Spleen (tissue), 11 donors: ENCODE data around the gene AGPS. TPM values are rescaled to one million over a fixed set of nuclear protein-coding genes. Genes with fewer than 3 reads are reported as not detected.
"Not testable (repeated sequence)": the region's sequence is repeated elsewhere in the genome, so short reads cannot be mapped to it uniquely, and the experiment has no call there.

Experiments
- DNase-seq: peaks from one replicate; pipeline ENCODE4 v3.0.0-alpha.2; 2020
- H3K27ac ChIP-seq, 8 donors: fragments of 200-600 bp; sonication (generic) in 7 of 8; 1 replicate in 4 of 8; 2 replicates in 4 of 8; pipeline versions ENCODE4 v1.5.0 to v1.8.0; 2016 to 2021; ENCODE audit warnings: inconsistent platforms in 4 of 8, mild to moderate bottlenecking in 4 of 8, moderate library complexity in 1 of 8
- H3K27me3 ChIP-seq, 7 donors: fragments of 200-600 bp; sonication (generic) in 6 of 7; replicated peaks in 1 of 7; 1 replicate in 4 of 7; 2 replicates in 3 of 7; pipeline versions ENCODE4 v1.5.0 to v1.8.0; 2016 to 2021; ENCODE audit warnings: inconsistent platforms in 3 of 7, mild to moderate bottlenecking in 1 of 7
- H3K36me3 ChIP-seq, 6 donors: fragments of 200-600 bp; sonication (generic) in 5 of 6; 1 replicate in 4 of 6; 2 replicates in 2 of 6; pipeline versions ENCODE4 v1.5.0 to v1.8.0; 2016 to 2021; ENCODE audit warnings: inconsistent platforms in 2 of 6
- H3K4me1 ChIP-seq, 6 donors: fragments of 200-600 bp; sonication (generic) in 5 of 6; 1 replicate in 3 of 6; 2 replicates in 3 of 6; pipeline versions ENCODE4 v1.5.0 to v1.8.0; 2016 to 2021; ENCODE audit warnings: inconsistent platforms in 3 of 6
- H3K4me3 ChIP-seq, 8 donors: fragments of 200-600 bp; sonication (generic) in 7 of 8; 1 replicate in 4 of 8; 2 replicates in 4 of 8; pipeline versions ENCODE4 v1.5.0 to v1.8.0; 2016 to 2021; ENCODE audit warnings: inconsistent platforms in 4 of 8, mild to moderate bottlenecking in 4 of 8, moderate library complexity in 2 of 8
- H3K9me3 ChIP-seq, 8 donors: fragments of 200-600 bp; sonication (generic) in 7 of 8; 1 replicate in 4 of 8; 2 replicates in 4 of 8; pipeline versions ENCODE4 v1.5.0 to v1.8.0; 2016 to 2021; ENCODE audit warnings: inconsistent platforms in 4 of 8
- POLR2A ChIP-seq, 3 donors: fragments of 450-650 bp; IDR thresholded peaks; one replicate each; pipeline ENCODE4 v1.5.1; 2017; ENCODE audit warnings: antibody characterized with exemption in 3 of 3, mild to moderate bottlenecking in 1 of 3
- POLR2AphosphoS5 ChIP-seq, 3 donors: sonication (generic); formaldehyde crosslinking; IDR thresholded peaks; one replicate each; pipeline ENCODE4 v1.5.1; 2017; ENCODE audit warnings: antibody characterized with exemption in 3 of 3
- WGBS, 5 donors: extraction: QIAGEN DNeasy Blood & Tissue Kit in 3 of 5; methylation state at CpG; one replicate each; pipeline versions ENCODE4 v1.1.5 to v1.1.7; 2013 to 2018; 5-methylcytosine and 5-hydroxymethylcytosine counted together
- intact Hi-C: fragments of 100-400 bp; cut with DNase I; formaldehyde crosslinking; loops from one replicate; pipeline ENCODE4 v1.15.0; 2023; ENCODE audit warnings: low total_unique reads
- polyA plus RNA-seq, 3 donors: library from polyadenylated mRNA; stranded (reverse); fragments of 200-250 nt; gene quantifications; one replicate each; pipeline ENCODE4 v1.2.1, GENCODE V29; 2013
- total RNA-seq, 7 donors: library from RNA; depleted of rRNA in 3 of 7; stranded (reverse); fragments of >200 nt in 3 of 7; fragmentation: NEBNext Ultra II Directional in 4 of 7; extraction: Animal tissue kit (Norgen Biotek cat#: 25700) in 4 of 7; gene quantifications; one replicate each; pipeline versions ENCODE4 v1.1.0 to v1.2.1, GENCODE V29; 2016 to 2021
- TF ChIP-seq, protein P1 (sequence below), 11 experiments: fragments of 200-600 bp in 7 of 11; fragments of 450-650 bp in 4 of 11; sonication (generic) in 4 of 11; IDR thresholded peaks in 8 of 11; conservative IDR thresholded peaks in 3 of 11; 1 replicate in 7 of 11; 2 replicates in 4 of 11; pipeline versions ENCODE4 v1.4.0 to v1.8.0; 2016 to 2021; ENCODE audit warnings: antibody characterized with exemption in 11 of 11, inconsistent platforms in 4 of 11, mild to moderate bottlenecking in 1 of 11
- donor health status: healthy with polysubstance abuse.
- donor health status: DM: no; HTN: no; CAD: no; lungs with moderate emphysema.
- donor health status: DM: no; HTN: no; CAD: no.
- donor health status: Bipolar disorder and iron deficiency.
- donor health status: healthy.
- donor health status: DM: no; HTN: no; CAD: no.
- donor health status: DM: yes; HTN: yes; CAD: no.

AGPS gene
- total and polyA plus RNA-seq, 10 donors = 3.3 to 44.5 (median 28.2) TPM

DNA sequence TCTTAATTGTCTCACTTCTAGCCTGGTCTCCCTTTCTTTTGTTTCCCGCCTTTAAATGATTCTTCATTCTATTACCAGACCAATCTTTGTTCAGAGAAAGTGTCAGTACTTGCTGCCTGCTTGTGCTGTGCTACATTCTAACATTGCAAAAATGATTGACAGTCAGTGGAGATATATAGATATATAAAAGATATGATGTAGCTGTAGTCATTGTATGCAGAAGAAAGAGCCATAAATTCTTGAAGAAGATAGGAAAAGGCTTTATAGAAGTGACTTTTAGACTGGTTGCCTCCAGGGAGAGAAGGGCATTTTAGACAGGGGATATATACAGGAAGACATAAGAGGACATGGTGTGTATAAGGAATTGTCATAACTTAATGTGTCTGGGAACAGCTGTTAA, 13.6 kb downstream of the AGPS start:
- Histone ChIP-seq H3K27ac (no peak overlapping the region), H3K36me3 (no peaks in the 10 kb centered on the region), H3K27me3 (no peaks in the 10 kb centered on the region), H3K4me1 (peaks cover 0 to 71% (median 11%) of the 10 kb centered on the region in 6 donors), H3K4me3 (no peak overlapping the region), H3K9me3 (no peaks in the 10 kb centered on the region)
- WGBS, 5 donors = 95 to 100% (median 99%) methylated on average over 1 of the region's 1 CpG
- TF ChIP-seq POLR2AphosphoS5 (IDR thresholded peaks at IDR 0.05) (no peak), POLR2A (IDR thresholded peaks at IDR 0.05) (no peak)
- TF ChIP-seq, protein P1, sequence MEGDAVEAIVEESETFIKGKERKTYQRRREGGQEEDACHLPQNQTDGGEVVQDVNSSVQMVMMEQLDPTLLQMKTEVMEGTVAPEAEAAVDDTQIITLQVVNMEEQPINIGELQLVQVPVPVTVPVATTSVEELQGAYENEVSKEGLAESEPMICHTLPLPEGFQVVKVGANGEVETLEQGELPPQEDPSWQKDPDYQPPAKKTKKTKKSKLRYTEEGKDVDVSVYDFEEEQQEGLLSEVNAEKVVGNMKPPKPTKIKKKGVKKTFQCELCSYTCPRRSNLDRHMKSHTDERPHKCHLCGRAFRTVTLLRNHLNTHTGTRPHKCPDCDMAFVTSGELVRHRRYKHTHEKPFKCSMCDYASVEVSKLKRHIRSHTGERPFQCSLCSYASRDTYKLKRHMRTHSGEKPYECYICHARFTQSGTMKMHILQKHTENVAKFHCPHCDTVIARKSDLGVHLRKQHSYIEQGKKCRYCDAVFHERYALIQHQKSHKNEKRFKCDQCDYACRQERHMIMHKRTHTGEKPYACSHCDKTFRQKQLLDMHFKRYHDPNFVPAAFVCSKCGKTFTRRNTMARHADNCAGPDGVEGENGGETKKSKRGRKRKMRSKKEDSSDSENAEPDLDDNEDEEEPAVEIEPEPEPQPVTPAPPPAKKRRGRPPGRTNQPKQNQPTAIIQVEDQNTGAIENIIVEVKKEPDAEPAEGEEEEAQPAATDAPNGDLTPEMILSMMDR (IDR thresholded peaks at IDR 0.05 in 8 of 11, conservative IDR thresholded peaks at IDR 0.05 in 3 of 11) = no peak
- intact Hi-C loops = no loop called here
- DNase-seq = no peak

DNA sequence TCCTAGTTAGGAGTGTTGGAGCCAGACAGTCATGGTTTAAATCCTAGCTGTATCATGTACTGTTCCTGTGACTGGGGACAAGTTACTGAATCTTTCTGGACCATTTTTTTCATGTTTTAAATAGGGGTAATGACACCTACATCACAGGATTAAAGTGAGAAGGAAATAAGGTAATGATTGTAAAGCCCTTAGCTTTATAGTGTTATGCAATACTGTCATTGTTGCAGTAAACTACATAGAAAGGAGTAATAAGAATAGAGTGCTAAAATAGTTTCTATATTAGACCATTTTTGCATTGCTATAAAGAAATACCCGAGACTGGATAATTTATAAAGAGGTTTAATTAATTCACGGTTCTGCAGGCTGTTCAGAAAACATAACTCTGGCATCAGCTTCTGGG, 14.5 kb downstream of the AGPS start:
- no peak for DNase-seq
- intact Hi-C loops = no loop called here
- H3K4me1 ChIP-seq = peaks cover 0 to 62% (median 10%) of the 10 kb centered on the region in 6 donors
- H3K9me3 ChIP-seq = no peaks in the 10 kb centered on the region
- H3K27me3 ChIP-seq = no peaks in the 10 kb centered on the region
- WGBS, 5 donors = 88 to 99% (median 94%) methylated on average over 2 of the region's 2 CpGs
- no peak overlapping the region for H3K4me3 ChIP-seq
- TF ChIP-seq, protein P1 (IDR thresholded peaks at IDR 0.05 in 8 of 11, conservative IDR thresholded peaks at IDR 0.05 in 3 of 11) = no peak
- TF ChIP-seq POLR2AphosphoS5 (IDR thresholded peaks at IDR 0.05) (no peak), POLR2A (IDR thresholded peaks at IDR 0.05) (no peak)
- H3K36me3 ChIP-seq = no peaks in the 10 kb centered on the region
- H3K27ac ChIP-seq = no peak overlapping the region

DNA sequence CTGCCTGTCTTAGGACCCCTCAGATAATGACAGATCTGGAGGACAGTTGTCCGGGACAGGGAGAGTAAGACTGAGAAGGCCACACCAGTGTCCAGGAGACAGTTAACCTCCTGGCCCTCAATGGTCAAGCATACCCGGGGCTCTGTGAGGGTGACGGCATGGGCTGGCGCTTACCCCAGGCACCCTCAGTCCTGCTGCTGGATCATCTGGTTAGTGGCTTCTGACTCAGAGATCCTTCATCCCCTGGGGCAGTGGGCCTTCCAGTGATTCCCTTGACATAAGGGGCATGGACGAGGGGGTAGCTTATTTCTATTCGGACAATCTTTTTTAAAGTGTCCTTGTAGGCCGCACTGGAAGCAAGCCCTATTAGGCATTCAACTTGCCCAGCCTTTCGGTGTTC, 18.1 kb downstream of the AGPS start:
- WGBS, 5 donors = 91 to 94% (median 93%) methylated on average over 8 of the region's 8 CpGs
- DNase-seq, H3K36me3 ChIP-seq, intact Hi-C loops, H3K4me3 ChIP-seq, H3K27ac ChIP-seq, H3K9me3 ChIP-seq, H3K27me3 ChIP-seq: not testable (repeated sequence)
- H3K4me1 ChIP-seq = peaks cover 0 to 44% (median 2%) of the 10 kb centered on the region in 6 donors

DNA sequence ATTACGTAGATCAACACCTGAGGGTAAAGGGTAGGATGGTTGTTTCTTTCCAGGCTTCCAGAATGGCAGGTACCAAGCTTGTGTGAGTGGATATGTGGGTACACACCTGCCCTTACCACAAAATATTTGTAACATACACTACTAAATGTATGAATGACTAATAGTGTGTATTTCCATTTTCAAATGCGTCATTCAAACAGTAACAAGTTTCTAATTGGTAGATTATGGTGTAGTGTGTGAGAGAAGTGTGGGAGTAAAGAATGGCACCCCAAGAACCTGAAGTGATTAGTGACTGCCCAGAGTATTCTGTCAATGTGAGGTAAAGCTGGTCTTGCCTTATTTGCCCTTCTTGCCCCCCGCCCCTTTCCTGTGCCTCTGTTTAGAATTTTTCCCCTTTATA, 21.1 kb downstream of the AGPS start:
- Histone ChIP-seq H3K27ac (no peak overlapping the region), H3K27me3 (no peaks in the 10 kb centered on the region), H3K4me1 (peaks cover 0 to 41% (median 6%) of the 10 kb centered on the region in 6 donors), H3K4me3 (no peak overlapping the region), H3K36me3 (peaks cover 0 to 8% (median 0%) of the 10 kb centered on the region in 6 donors), H3K9me3 (no peaks in the 10 kb centered on the region)
- intact Hi-C loops = no loop called here
- WGBS, 5 donors = 61 to 83% (median 63%) methylated on average over 3 of the region's 3 CpGs
- TF ChIP-seq POLR2AphosphoS5 (IDR thresholded peaks at IDR 0.05) = no peak
- TF ChIP-seq, protein P1 (IDR thresholded peaks at IDR 0.05 in 8 of 11, conservative IDR thresholded peaks at IDR 0.05 in 3 of 11) = no peak
- no peak for TF ChIP-seq POLR2A (IDR thresholded peaks at IDR 0.05)
- no peak for DNase-seq

DNA sequence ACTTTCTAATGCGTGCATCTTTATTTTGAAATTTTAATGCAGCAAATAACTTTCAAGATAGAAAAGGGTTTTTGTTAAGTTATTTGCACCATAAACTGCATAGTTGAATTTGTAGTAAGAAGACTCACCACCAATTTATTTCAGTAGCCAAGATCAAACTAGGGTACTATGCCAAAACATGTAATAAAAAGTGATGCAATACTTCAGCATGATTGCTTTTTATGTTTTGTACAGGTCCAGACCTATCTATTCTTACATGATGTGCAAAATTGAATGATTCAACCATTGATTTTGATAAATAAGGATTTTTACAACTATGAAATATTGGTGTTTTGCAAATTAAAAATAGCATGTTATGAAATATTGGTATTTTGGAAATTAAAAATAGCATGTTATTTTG, 26.7 kb downstream of the AGPS start:
- intact Hi-C loops = no loop called here
- Histone ChIP-seq H3K27ac (no peak overlapping the region), H3K4me3 (no peak overlapping the region), H3K27me3 (no peaks in the 10 kb centered on the region), H3K36me3 (peaks cover 0 to 16% (median 0%) of the 10 kb centered on the region in 6 donors), H3K4me1 (peaks cover 0 to 35% (median 6%) of the 10 kb centered on the region in 6 donors), H3K9me3 (no peaks in the 10 kb centered on the region)
- TF ChIP-seq POLR2AphosphoS5 (IDR thresholded peaks at IDR 0.05) = no peak
- DNase-seq = no peak
- 88 to 99% (median 98%) methylated on average over 1 of the region's 1 CpG for WGBS, 5 donors
